Adrenal gland (tissue), 12 donors: ENCODE measurements around the gene TMEM200C. TPM values are rescaled to one million over a fixed set of nuclear protein-coding genes. Genes with fewer than 3 reads are reported as not detected.

Source experiments
- DNase-seq, 7 donors: peaks; one replicate each; pipeline ENCODE4 v3.0.0-alpha.2; 2019 to 2020
- H3K27ac ChIP-seq, 5 donors: fragments of 200-600 bp; sonication (generic) in 4 of 5; 1 replicate in 3 of 5; 2 replicates in 2 of 5; pipeline versions ENCODE4 v1.5.1 to v1.8.0; 2016 to 2020; ENCODE audit warnings: mild to moderate bottlenecking in 1 of 5
- H3K27me3 ChIP-seq: fragments of 200-600 bp; 2 replicates; pipeline ENCODE4 v1.8.0; 2021
- H3K36me3 ChIP-seq, 2 donors: fragments of 200-600 bp; replicated peaks in 1 of 2; 1 replicate in 1 of 2; 2 replicates in 1 of 2; pipeline versions ENCODE4 v1.5.1 to v1.8.0; 2018 to 2022
- H3K4me1 ChIP-seq, 2 donors: fragments of 200-600 bp; replicated peaks in 1 of 2; 1 replicate in 1 of 2; 2 replicates in 1 of 2; pipeline versions ENCODE4 v1.5.1 to v1.8.0; 2018 to 2021
- H3K4me3 ChIP-seq, 4 donors: fragments of 200-600 bp; sonication (generic) in 3 of 4; one replicate each; pipeline ENCODE4 v1.5.1; 2016 to 2018
- H3K9me3 ChIP-seq, 3 donors: fragments of 200-600 bp; sonication (generic) in 1 of 3; replicated peaks in 1 of 3; 1 replicate in 2 of 3; 2 replicates in 1 of 3; pipeline versions ENCODE4 v1.5.1 to v1.8.0; 2016 to 2021
- CTCF ChIP-seq, 6 experiments: fragments of 450-650 bp in 4 of 6; fragments of 200-600 bp in 2 of 6; sonication (generic) in 1 of 6; IDR thresholded peaks; 1 replicate in 5 of 6; 2 replicates in 1 of 6; pipeline versions ENCODE4 v1.5.1 to v1.8.0; 2016 to 2021; ENCODE audit warnings: antibody characterized with exemption in 6 of 6, mild to moderate bottlenecking in 2 of 6, moderate library complexity in 1 of 6
- POLR2A ChIP-seq, 2 donors: fragments of 450-650 bp; IDR thresholded peaks; one replicate each; pipeline ENCODE4 v1.6.1; 2017; ENCODE audit warnings: antibody characterized with exemption in 2 of 2, mild to moderate bottlenecking in 2 of 2, moderate library complexity in 1 of 2
- WGBS, 4 donors: extraction: QIAGEN DNeasy Blood & Tissue Kit in 2 of 4; methylation state at CpG; one replicate each; pipeline versions ENCODE4 v1.1.5 to v1.1.7; 2013 to 2017; 5-methylcytosine and 5-hydroxymethylcytosine counted together
- intact Hi-C, 2 donors: fragments of 100-400 bp; cut with DNase I; formaldehyde crosslinking; loops; one replicate each; pipeline versions ENCODE4 v1.14.1 to v1.15.0; 2022 to 2023
- polyA plus RNA-seq, 3 donors: library from polyadenylated mRNA; stranded (reverse); fragments of 200-250 nt in 2 of 3; fragments of 350-450 nt in 1 of 3; fragmentation: Illumina TruSeq in 1 of 3; extraction: RNeasy Lipid Tissue Mini Kit (QIAGEN cat#74804) in 1 of 3; gene quantifications; one replicate each; pipeline ENCODE4 v1.2.3, GENCODE V29; 2013 to 2014
- total RNA-seq, 9 donors: library from RNA; depleted of rRNA in 4 of 9; stranded (reverse); fragments of >200 nt in 4 of 9; fragments of 120-200 nt in 1 of 9; fragmentation: NEBNext Ultra II Directional in 1 of 9; extraction: Animal tissue kit (Norgen Biotek cat#: 25700) in 1 of 9; gene quantifications; one replicate each; pipeline versions ENCODE4 v1.1.0 to v1.2.4, GENCODE V29; 2013 to 2023
- donor health status: healthy with polysubstance abuse.
- donor health status: Bipolar disorder and iron deficiency.
- donor health status: DM: yes; HTN: yes; CAD: no.
- donor health status: DM: no; HTN: no; CAD: no.
- donor health status: DM: no; HTN: no; CAD: no.
- donor health status: DM: yes; HTN: yes; CAD: no.

Gene TMEM200C
- total and polyA plus RNA-seq, 12 donors: 0.06 to 42.4 (median 8.1) TPM

DNA sequence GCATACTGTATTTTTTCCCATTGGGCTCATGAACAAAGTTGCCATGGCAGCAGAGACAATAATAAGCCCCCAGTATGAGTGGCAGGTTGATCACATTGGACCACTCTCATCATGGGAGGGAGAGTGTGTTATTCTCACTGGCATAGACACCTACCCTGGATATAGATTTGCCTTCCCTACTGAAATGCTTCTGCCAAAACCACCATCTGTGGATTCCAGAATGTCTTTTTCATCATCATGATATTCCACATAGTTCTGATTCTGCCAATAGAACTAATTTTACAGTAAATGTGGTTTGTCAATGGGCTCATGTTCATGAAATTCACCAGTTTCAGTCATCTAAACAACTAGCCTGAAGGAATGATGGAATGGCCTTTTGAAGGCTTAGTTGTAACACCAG lies 18.4 kb downstream of the TMEM200C start:
- TF ChIP-seq CTCF (IDR thresholded peaks at IDR 0.05) (no peak), POLR2A (IDR thresholded peaks at IDR 0.05) (no peak)
- no peak overlapping the region for H3K27ac ChIP-seq
- H3K9me3 ChIP-seq: no peaks in the 10 kb centered on the region
- no peaks in the 10 kb centered on the region for H3K36me3 ChIP-seq
- H3K4me3 ChIP-seq: no peak overlapping the region
- intact Hi-C loops: loop anchor here (5.0 to 10.0 kb wide), 3 partner anchors 345 to 1008 kb away; no protein-coding TSS in a partner anchor
- no peaks in the 10 kb centered on the region for H3K27me3 ChIP-seq
- no peak for DNase-seq
- H3K4me1 ChIP-seq: no peaks in the 10 kb centered on the region

GRCh38 chr18:5874336-5874735 lies 21.0 kb downstream of the TMEM200C start:
- H3K27ac ChIP-seq: no peak overlapping the region
- TF ChIP-seq POLR2A (IDR thresholded peaks at IDR 0.05) (no peak), CTCF (IDR thresholded peaks at IDR 0.05) (no peak)
- no peaks in the 10 kb centered on the region for H3K9me3 ChIP-seq
- no peak for DNase-seq
- no peaks in the 10 kb centered on the region for H3K36me3 ChIP-seq
- no peak overlapping the region for H3K4me3 ChIP-seq
- intact Hi-C loops: loop anchor here in 1 of 2 donors (10.0 kb wide), 1 partner anchor 1010 kb away; no protein-coding TSS in a partner anchor
- H3K27me3 ChIP-seq: no peaks in the 10 kb centered on the region
- no peaks in the 10 kb centered on the region for H3K4me1 ChIP-seq

GRCh38 chr18:5872886-5873285 lies 22.4 kb downstream of the TMEM200C start:
- no peak for DNase-seq
- H3K27ac ChIP-seq: no peak overlapping the region
- H3K9me3 ChIP-seq: no peaks in the 10 kb centered on the region
- no peaks in the 10 kb centered on the region for H3K27me3 ChIP-seq
- WGBS, 4 donors: 60 to 89% (median 73%) methylated on average over 3 of the region's 3 CpGs
- intact Hi-C loops: loop anchor here in 1 of 2 donors (10.0 kb wide), 1 partner anchor 1012 kb away; no protein-coding TSS in a partner anchor
- TF ChIP-seq POLR2A (IDR thresholded peaks at IDR 0.05) (no peak), CTCF (IDR thresholded peaks at IDR 0.05) (no peak)
- no peak overlapping the region for H3K4me3 ChIP-seq
- no peaks in the 10 kb centered on the region for H3K4me1 ChIP-seq
- no peaks in the 10 kb centered on the region for H3K36me3 ChIP-seq

DNA sequence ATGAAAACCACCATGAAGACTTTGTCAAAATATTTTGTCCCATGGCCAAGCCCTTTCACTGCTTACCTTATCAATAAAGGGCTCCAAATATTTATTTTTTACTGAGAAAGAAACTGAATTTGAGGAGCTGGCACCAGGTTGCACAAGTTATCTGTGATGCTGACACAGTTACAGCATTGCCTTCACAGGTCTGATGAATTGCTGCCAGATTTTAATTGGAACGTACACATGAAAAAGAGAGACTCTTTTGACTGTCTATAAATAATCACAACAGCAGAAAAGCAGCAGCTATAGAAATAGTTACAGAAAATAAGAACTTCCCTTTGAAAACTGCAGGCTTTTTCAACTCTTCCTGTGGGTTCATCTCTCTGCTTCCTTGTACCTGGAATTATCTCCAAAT lies 23.9 kb downstream of the TMEM200C start:
- Histone ChIP-seq H3K27me3 (no peaks in the 10 kb centered on the region), H3K27ac (no peak overlapping the region), H3K4me3 (no peak overlapping the region), H3K36me3 (no peaks in the 10 kb centered on the region), H3K9me3 (no peaks in the 10 kb centered on the region), H3K4me1 (no peaks in the 10 kb centered on the region)
- no peak for TF ChIP-seq CTCF (IDR thresholded peaks at IDR 0.05)
- intact Hi-C loops: loop anchor here in 1 of 2 donors (10.0 kb wide), 1 partner anchor 1013 kb away; no protein-coding TSS in a partner anchor
- WGBS, 4 donors: 28 to 40% (median 31%) methylated on average over 1 of the region's 1 CpG
- no peak for DNase-seq
